ENCODE results near the gene NTF3. TPM values are rescaled to one million over a fixed set of nuclear protein-coding genes. Genes with fewer than 3 reads are reported as not detected.

Gene NTF3
- total RNA-seq, 2 experiments from 2014 or later, result not detected

DNA sequence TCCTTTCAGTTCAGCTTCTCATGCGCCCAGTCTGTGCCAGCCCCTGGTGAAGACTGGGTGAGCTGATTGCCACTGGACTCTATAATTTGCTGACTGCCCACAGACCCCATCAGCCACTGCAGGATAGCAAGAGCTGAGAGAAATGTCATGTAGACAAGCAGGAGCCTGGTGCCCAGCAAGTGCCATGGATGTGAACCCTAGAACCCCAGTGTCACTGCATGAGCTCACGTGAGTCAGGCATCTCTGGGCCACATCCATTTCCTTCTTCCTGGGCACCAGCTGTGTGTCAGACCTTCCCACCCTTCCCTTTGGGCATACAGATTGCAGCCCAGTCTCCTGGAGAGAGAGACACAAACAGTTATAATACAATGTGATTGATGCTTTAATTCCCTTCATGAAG lies 73.8 kb downstream of the NTF3 start:
- Histone ChIP-seq H3K27me3 (ENCODE audit: control insufficient read depth in 1 of 2, insufficient read depth in 2 of 2, low read length in 2 of 2) (no peaks in the 10 kb centered on the region), H3K4me1 (ENCODE audit: insufficient read depth, low read length) (no peaks in the 10 kb centered on the region), H3K4me3 (ENCODE audit: low read length) (no peak overlapping the region), H3K36me3 (ENCODE audit: insufficient read depth, low read length) (no peaks in the 10 kb centered on the region), H3K27ac (ENCODE audit: low read depth in 1 of 2, low read length in 2 of 2) (no peak overlapping the region), H3K9me3 (ENCODE audit: control insufficient read depth in 1 of 2, insufficient read depth in 1 of 2, low read length in 2 of 2) (no peaks in the 10 kb centered on the region)
- H3K4me3 Mint-ChIP-seq, result no peak overlapping the region
- ATAC-seq (ENCODE audit: poor library complexity) (no peak), DNase-seq (no peak)
- H3K4me1 Mint-ChIP-seq (ENCODE audit: low read depth), result no peaks in the 10 kb centered on the region
- POLR2A ChIA-PET, result interaction anchor here (0.6 kb wide), 1 partner anchor 34 kb away, joined by 3 read pairs; no protein-coding TSS in a partner anchor
- H3K27me3 Mint-ChIP-seq, result peaks cover 9% of the 10 kb centered on the region
- no peaks in the 10 kb centered on the region for H3K36me3 Mint-ChIP-seq (ENCODE audit: low read depth)
- no peaks in the 10 kb centered on the region for H3K9me3 Mint-ChIP-seq
- no peak overlapping the region for H3K27ac Mint-ChIP-seq
- CTCF ChIA-PET, result no interaction called here
- intact Hi-C loops (cut with DNase I, micrococcal nuclease), result no loop called here
- TF ChIP-seq, protein P1, sequence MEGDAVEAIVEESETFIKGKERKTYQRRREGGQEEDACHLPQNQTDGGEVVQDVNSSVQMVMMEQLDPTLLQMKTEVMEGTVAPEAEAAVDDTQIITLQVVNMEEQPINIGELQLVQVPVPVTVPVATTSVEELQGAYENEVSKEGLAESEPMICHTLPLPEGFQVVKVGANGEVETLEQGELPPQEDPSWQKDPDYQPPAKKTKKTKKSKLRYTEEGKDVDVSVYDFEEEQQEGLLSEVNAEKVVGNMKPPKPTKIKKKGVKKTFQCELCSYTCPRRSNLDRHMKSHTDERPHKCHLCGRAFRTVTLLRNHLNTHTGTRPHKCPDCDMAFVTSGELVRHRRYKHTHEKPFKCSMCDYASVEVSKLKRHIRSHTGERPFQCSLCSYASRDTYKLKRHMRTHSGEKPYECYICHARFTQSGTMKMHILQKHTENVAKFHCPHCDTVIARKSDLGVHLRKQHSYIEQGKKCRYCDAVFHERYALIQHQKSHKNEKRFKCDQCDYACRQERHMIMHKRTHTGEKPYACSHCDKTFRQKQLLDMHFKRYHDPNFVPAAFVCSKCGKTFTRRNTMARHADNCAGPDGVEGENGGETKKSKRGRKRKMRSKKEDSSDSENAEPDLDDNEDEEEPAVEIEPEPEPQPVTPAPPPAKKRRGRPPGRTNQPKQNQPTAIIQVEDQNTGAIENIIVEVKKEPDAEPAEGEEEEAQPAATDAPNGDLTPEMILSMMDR (IDR thresholded peaks at IDR 0.05), result no peak

DNA sequence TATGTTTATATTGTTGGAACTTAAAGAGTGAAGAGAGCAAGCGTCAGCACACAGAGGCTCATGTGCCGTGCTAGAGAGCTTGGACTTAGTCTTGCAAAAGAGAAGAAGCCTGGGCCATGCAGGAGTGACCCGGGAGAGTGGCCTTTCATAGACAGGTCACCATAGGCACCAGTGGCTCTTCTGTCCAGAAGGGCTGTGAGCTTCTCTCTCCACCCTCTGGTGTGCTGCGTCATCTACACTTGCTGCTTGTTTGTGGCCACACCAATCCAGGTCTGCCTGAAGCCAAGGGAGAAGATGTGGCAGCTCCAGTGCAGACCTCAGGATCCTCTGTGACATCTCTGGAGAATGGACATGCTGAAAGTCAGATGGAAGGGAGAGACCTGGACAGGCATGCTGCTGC lies 74.4 kb downstream of the NTF3 start:
- Mint-ChIP-seq H3K27ac (no peak overlapping the region), H3K9me3 (no peaks in the 10 kb centered on the region), H3K27me3 (peaks cover 15% of the 10 kb centered on the region), H3K4me1 (ENCODE audit: low read depth) (no peaks in the 10 kb centered on the region), H3K4me3 (no peak overlapping the region), H3K36me3 (ENCODE audit: low read depth) (no peaks in the 10 kb centered on the region)
- H3K4me3 ChIP-seq (ENCODE audit: low read length), result no peak overlapping the region
- no peak overlapping the region for H3K27ac ChIP-seq (ENCODE audit: low read depth in 1 of 2, low read length in 2 of 2)
- intact Hi-C loops (cut with DNase I, micrococcal nuclease), result no loop called here
- CTCF ChIA-PET, result no interaction called here
- DNase-seq, result no peak
- TF ChIP-seq, protein P1 (IDR thresholded peaks at IDR 0.05), result no peak
- H3K4me1 ChIP-seq (ENCODE audit: insufficient read depth, low read length), result no peaks in the 10 kb centered on the region
- ATAC-seq (ENCODE audit: poor library complexity), result no peak
- no peaks in the 10 kb centered on the region for H3K36me3 ChIP-seq (ENCODE audit: insufficient read depth, low read length)
- no peaks in the 10 kb centered on the region for H3K9me3 ChIP-seq (ENCODE audit: control insufficient read depth in 1 of 2, insufficient read depth in 1 of 2, low read length in 2 of 2)
- H3K27me3 ChIP-seq (ENCODE audit: control insufficient read depth in 1 of 2, insufficient read depth in 2 of 2, low read length in 2 of 2), result no peaks in the 10 kb centered on the region
- POLR2A ChIA-PET, result no interaction called here

DNA sequence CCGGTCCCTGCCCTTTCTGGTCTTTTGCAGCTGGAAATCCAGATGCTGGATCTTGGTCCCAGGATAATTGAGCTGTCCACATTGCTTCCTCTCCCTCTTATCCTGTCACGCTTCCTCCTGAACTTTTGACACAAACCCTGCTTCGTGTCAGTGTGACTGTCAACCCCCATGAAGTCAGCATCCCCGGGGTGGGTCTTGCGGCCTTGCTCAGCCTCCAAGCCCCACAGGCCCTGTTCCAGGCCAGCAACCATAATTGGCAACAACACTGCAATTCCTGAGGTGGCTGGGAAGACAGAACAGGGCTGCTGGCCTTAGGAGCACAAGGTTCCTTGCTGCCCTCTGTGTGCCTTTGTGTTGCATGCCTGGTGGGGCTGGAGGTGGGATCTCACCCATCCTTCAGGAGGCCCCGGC lies 74.9 kb downstream of the NTF3 start:
- H3K9me3 ChIP-seq (ENCODE audit: control insufficient read depth in 1 of 2, insufficient read depth in 1 of 2, low read length in 2 of 2), result no peaks in the 10 kb centered on the region
- no peak overlapping the region for H3K4me3 ChIP-seq (ENCODE audit: low read length)
- ChIA-PET CTCF (no interaction called here), POLR2A (no interaction called here)
- ATAC-seq (ENCODE audit: poor library complexity) (no peak), DNase-seq (no peak)
- Mint-ChIP-seq H3K36me3 (ENCODE audit: low read depth) (no peaks in the 10 kb centered on the region), H3K27ac (no peak overlapping the region), H3K9me3 (no peaks in the 10 kb centered on the region), H3K27me3 (peaks cover 18% of the 10 kb centered on the region), H3K4me1 (ENCODE audit: low read depth) (no peaks in the 10 kb centered on the region), H3K4me3 (no peak overlapping the region)
- intact Hi-C loops (cut with DNase I, micrococcal nuclease), result no loop called here
- H3K36me3 ChIP-seq (ENCODE audit: insufficient read depth, low read length), result no peaks in the 10 kb centered on the region
- no peaks in the 10 kb centered on the region for H3K4me1 ChIP-seq (ENCODE audit: insufficient read depth, low read length)
- TF ChIP-seq, protein P1 (IDR thresholded peaks at IDR 0.05), result no peak
- no peaks in the 10 kb centered on the region for H3K27me3 ChIP-seq (ENCODE audit: control insufficient read depth in 1 of 2, insufficient read depth in 2 of 2, low read length in 2 of 2)
- H3K27ac ChIP-seq (ENCODE audit: low read depth in 1 of 2, low read length in 2 of 2), result no peak overlapping the region
